H1 (cell line): ENCODE results near the gene PTGER3.

ENCODE experiments used
- POLR2AphosphoS5 ChIP-seq: IDR thresholded peaks from 2 replicates; pipeline ENCODE4 v1.6.1; 2011; ENCODE audit warnings: low read depth, low read length
- TF ChIP-seq, protein P1 (sequence below), 3 experiments: IDR thresholded peaks; 1 replicate in 2 of 3; 2 replicates in 1 of 3; pipeline versions ENCODE4 v1.5.1 to v1.6.1; 2011; ENCODE audit warnings: low read length in 3 of 3, mild to moderate bottlenecking in 3 of 3, inconsistent platforms in 2 of 3, low read depth in 1 of 3, moderate library complexity in 1 of 3; ENCODE audit not compliant: insufficient read depth in 1 of 3; ENCODE audit errors: control extremely low read depth in 1 of 3

DNA sequence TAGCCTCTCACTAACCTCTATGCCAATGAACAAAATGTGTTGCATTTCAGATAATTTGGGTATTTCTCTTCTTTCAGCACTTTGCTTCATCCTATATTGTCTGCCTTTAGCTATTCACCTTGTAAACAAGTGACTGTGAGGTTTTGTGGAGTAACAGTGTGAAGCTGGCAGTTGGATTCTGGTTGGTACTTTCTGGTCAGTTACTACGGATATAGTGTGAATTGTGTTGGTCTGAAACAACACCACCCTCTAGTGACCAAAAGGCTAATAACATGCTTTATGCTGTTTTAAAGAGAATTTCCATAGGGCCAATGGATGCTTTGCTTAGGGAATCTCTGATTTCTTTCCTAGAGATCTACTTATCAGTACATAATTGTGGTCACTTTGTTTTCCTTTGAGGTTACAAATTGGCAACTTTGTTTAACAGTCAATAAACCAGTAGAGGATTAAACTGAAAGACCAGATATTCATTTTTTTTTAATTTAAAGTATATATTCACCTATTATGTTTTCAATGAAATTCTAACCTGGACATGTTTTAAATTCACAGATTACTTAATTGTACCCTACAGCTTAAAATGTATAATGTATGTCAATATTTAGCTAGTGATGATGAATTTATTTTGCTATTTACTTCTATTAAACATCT lies 2.5 kb upstream of the PTGER3 start:
- TF ChIP-seq, protein P1, sequence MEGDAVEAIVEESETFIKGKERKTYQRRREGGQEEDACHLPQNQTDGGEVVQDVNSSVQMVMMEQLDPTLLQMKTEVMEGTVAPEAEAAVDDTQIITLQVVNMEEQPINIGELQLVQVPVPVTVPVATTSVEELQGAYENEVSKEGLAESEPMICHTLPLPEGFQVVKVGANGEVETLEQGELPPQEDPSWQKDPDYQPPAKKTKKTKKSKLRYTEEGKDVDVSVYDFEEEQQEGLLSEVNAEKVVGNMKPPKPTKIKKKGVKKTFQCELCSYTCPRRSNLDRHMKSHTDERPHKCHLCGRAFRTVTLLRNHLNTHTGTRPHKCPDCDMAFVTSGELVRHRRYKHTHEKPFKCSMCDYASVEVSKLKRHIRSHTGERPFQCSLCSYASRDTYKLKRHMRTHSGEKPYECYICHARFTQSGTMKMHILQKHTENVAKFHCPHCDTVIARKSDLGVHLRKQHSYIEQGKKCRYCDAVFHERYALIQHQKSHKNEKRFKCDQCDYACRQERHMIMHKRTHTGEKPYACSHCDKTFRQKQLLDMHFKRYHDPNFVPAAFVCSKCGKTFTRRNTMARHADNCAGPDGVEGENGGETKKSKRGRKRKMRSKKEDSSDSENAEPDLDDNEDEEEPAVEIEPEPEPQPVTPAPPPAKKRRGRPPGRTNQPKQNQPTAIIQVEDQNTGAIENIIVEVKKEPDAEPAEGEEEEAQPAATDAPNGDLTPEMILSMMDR (IDR thresholded peaks at IDR 0.05; ENCODE audit: control extremely low read depth in 1 of 3, insufficient read depth in 1 of 3, low read depth in 1 of 3, low read length in 3 of 3): peak in 2 of 3 experiments; percentile 66 to 79; a peak in 3 of 4 replicates
- TF ChIP-seq POLR2AphosphoS5: no peak
